ENCODE results near the gene TMEM150B. TPM values are rescaled to one million over a fixed set of nuclear protein-coding genes. Genes with fewer than 3 reads are reported as not detected.

TMEM150B gene
- polyA plus RNA-seq, 1 of the 3 experiments (the other 2 are of a cell fraction), result not detected

DNA sequence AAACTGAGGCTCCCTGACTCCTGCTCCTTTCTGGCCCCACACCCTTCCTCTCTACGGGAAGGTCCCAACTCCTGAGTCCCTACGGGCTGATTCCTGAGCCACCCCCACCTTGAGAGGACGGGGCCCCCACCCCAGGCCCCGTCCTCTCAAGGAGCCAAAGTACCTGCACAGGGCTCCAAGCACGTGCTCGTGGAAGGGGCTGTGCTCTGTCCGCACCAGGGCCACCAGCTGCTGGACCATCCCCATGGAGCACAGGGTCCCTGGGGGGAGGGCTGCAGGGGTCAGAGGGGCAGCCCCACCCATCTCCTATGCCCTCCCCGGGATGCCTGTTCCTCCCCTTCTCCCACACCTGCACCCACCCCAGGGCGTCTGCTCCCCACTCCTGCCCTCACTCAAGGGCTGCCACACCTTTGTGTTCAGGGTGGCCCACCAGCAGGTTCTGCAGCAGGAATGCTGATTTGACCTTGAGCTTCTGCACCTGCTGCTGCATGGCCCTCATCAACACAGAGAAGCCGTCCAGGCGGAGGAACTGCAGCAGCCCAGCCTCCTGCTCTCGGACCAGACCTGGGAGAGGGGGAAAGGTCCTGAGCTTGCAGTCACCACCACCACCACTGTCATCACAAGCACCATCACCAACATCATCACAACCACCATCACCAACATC is 59.3 kb downstream of the TMEM150B start:
- no peak for DNase-seq
- Histone ChIP-seq H4K20me1 (ENCODE audit: insufficient read depth) (no peaks in the 10 kb centered on the region), H3K4me1 (ENCODE audit: control insufficient read depth in 1 of 2, insufficient read depth in 2 of 2, low read depth in 1 of 2, low read length in 1 of 2) (no peaks in the 10 kb centered on the region), H3K4me2 (no peak overlapping the region), H3K9me2 (no peaks in the 10 kb centered on the region), H3K36me3 (replicated peaks in 1 of 2; ENCODE audit: control insufficient read depth in 1 of 2, insufficient read depth in 2 of 2, low read length in 1 of 2) (peaks cover 2 to 4% of the 10 kb centered on the region in 2 experiments), H3K27me3 (ENCODE audit: insufficient read depth) (no peaks in the 10 kb centered on the region), H3K27ac (ENCODE audit: low read depth in 2 of 2, low read length in 1 of 2) (no peak overlapping the region), H3K4me3 (ENCODE audit: low read depth in 2 of 2, low read length in 1 of 2) (no peak overlapping the region), H3K9ac (no peak overlapping the region), H3F3A (replicated peaks; ENCODE audit: insufficient read depth) (no peaks in the 10 kb centered on the region), H3K79me2 (ENCODE audit: insufficient read depth) (no peaks in the 10 kb centered on the region; the same call in 1 of the 2 replicates), H2AFZ (ENCODE audit: low read depth) (no peak overlapping the region), H3K9me3 (no peaks in the 10 kb centered on the region)
- CTCF ChIA-PET, result no interaction called here
- POLR2A ChIA-PET, result no interaction called here
- no peak for TF ChIP-seq RXRA (IDR thresholded peaks at IDR 0.05; ENCODE audit: borderline replicate concordance, low read depth)
- TF ChIP-seq, protein P1, sequence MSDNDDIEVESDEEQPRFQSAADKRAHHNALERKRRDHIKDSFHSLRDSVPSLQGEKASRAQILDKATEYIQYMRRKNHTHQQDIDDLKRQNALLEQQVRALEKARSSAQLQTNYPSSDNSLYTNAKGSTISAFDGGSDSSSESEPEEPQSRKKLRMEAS (IDR thresholded peaks at IDR 0.05; ENCODE audit: low read depth), result no peak
- TF ChIP-seq YY1 (IDR thresholded peaks at IDR 0.05; ENCODE audit: low read depth), result no peak
- no peak for TF ChIP-seq RAD21 (IDR thresholded peaks at IDR 0.05; ENCODE audit: low read length)
- TF ChIP-seq, protein P2, sequence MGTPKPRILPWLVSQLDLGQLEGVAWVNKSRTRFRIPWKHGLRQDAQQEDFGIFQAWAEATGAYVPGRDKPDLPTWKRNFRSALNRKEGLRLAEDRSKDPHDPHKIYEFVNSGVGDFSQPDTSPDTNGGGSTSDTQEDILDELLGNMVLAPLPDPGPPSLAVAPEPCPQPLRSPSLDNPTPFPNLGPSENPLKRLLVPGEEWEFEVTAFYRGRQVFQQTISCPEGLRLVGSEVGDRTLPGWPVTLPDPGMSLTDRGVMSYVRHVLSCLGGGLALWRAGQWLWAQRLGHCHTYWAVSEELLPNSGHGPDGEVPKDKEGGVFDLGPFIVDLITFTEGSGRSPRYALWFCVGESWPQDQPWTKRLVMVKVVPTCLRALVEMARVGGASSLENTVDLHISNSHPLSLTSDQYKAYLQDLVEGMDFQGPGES (IDR thresholded peaks at IDR 0.05; ENCODE audit: low read depth, low read length), result no peak
- no peak for TF ChIP-seq FOXM1 (IDR thresholded peaks at IDR 0.05; ENCODE audit: low read depth)
- no peak for TF ChIP-seq JUND (IDR thresholded peaks at IDR 0.05)
- TF ChIP-seq, protein P3, sequence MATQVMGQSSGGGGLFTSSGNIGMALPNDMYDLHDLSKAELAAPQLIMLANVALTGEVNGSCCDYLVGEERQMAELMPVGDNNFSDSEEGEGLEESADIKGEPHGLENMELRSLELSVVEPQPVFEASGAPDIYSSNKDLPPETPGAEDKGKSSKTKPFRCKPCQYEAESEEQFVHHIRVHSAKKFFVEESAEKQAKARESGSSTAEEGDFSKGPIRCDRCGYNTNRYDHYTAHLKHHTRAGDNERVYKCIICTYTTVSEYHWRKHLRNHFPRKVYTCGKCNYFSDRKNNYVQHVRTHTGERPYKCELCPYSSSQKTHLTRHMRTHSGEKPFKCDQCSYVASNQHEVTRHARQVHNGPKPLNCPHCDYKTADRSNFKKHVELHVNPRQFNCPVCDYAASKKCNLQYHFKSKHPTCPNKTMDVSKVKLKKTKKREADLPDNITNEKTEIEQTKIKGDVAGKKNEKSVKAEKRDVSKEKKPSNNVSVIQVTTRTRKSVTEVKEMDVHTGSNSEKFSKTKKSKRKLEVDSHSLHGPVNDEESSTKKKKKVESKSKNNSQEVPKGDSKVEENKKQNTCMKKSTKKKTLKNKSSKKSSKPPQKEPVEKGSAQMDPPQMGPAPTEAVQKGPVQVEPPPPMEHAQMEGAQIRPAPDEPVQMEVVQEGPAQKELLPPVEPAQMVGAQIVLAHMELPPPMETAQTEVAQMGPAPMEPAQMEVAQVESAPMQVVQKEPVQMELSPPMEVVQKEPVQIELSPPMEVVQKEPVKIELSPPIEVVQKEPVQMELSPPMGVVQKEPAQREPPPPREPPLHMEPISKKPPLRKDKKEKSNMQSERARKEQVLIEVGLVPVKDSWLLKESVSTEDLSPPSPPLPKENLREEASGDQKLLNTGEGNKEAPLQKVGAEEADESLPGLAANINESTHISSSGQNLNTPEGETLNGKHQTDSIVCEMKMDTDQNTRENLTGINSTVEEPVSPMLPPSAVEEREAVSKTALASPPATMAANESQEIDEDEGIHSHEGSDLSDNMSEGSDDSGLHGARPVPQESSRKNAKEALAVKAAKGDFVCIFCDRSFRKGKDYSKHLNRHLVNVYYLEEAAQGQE (IDR thresholded peaks at IDR 0.05; ENCODE audit: low read depth, low read length), result no peak
- TF ChIP-seq, protein P4, sequence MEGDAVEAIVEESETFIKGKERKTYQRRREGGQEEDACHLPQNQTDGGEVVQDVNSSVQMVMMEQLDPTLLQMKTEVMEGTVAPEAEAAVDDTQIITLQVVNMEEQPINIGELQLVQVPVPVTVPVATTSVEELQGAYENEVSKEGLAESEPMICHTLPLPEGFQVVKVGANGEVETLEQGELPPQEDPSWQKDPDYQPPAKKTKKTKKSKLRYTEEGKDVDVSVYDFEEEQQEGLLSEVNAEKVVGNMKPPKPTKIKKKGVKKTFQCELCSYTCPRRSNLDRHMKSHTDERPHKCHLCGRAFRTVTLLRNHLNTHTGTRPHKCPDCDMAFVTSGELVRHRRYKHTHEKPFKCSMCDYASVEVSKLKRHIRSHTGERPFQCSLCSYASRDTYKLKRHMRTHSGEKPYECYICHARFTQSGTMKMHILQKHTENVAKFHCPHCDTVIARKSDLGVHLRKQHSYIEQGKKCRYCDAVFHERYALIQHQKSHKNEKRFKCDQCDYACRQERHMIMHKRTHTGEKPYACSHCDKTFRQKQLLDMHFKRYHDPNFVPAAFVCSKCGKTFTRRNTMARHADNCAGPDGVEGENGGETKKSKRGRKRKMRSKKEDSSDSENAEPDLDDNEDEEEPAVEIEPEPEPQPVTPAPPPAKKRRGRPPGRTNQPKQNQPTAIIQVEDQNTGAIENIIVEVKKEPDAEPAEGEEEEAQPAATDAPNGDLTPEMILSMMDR (IDR thresholded peaks at IDR 0.05), result no peak
- no peak for TF ChIP-seq SIN3A (IDR thresholded peaks at IDR 0.05; ENCODE audit: borderline replicate concordance, low read depth, low read length)
- TF ChIP-seq RCOR1 (IDR thresholded peaks at IDR 0.05; ENCODE audit: low read length), result no peak
- TF ChIP-seq CHD2 (IDR thresholded peaks at IDR 0.05; ENCODE audit: low read length, partially characterized antibody), result no peak
- no peak for TF ChIP-seq RFX5 (IDR thresholded peaks at IDR 0.05; ENCODE audit: low read length)
- no peak for TF ChIP-seq POLR2AphosphoS5 (IDR thresholded peaks at IDR 0.05; ENCODE audit: low read depth, low read length)
- TF ChIP-seq ELF1 (IDR thresholded peaks at IDR 0.05), result no peak
- no peak for TF ChIP-seq MXI1 (IDR thresholded peaks at IDR 0.05; ENCODE audit: low read depth, low read length)
- TF ChIP-seq, protein P5, sequence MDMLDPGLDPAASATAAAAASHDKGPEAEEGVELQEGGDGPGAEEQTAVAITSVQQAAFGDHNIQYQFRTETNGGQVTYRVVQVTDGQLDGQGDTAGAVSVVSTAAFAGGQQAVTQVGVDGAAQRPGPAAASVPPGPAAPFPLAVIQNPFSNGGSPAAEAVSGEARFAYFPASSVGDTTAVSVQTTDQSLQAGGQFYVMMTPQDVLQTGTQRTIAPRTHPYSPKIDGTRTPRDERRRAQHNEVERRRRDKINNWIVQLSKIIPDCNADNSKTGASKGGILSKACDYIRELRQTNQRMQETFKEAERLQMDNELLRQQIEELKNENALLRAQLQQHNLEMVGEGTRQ (IDR thresholded peaks at IDR 0.05; ENCODE audit: borderline replicate concordance, low read depth, low read length), result no peak
- TF ChIP-seq, protein P6, sequence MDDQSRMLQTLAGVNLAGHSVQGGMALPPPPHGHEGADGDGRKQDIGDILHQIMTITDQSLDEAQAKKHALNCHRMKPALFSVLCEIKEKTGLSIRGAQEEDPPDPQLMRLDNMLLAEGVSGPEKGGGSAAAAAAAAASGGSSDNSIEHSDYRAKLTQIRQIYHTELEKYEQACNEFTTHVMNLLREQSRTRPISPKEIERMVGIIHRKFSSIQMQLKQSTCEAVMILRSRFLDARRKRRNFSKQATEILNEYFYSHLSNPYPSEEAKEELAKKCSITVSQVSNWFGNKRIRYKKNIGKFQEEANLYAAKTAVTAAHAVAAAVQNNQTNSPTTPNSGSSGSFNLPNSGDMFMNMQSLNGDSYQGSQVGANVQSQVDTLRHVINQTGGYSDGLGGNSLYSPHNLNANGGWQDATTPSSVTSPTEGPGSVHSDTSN (IDR thresholded peaks at IDR 0.05), result no peak
- 82% methylated on average over 3 of the region's 12 CpGs for WGBS (ENCODE audit: low lambda C conversion rate)
